GM19463 (cell line): ENCODE data around the gene PGAP6.
"Not testable (repeated sequence)": the region's sequence is repeated elsewhere in the genome, so short reads cannot be mapped to it uniquely, and the experiment has no call there.

ENCODE experiments used
- ATAC-seq: cut with Tn5 transposase; IDR thresholded peaks from one replicate; pipeline ENCODE4 v1.9.1; 2021; ENCODE audit warnings: mild to moderate bottlenecking, moderate library complexity; ENCODE audit not compliant: unreplicated experiment

The PGAP6 gene

GRCh38 chr16:379961-380761, 1.6 kb downstream of the PGAP6 start:
- ATAC-seq = no peak

- ATAC-seq = no peak
These were observed 2.4 kb downstream of the PGAP6 start for GRCh38 chr16:379183-379960.

DNA sequence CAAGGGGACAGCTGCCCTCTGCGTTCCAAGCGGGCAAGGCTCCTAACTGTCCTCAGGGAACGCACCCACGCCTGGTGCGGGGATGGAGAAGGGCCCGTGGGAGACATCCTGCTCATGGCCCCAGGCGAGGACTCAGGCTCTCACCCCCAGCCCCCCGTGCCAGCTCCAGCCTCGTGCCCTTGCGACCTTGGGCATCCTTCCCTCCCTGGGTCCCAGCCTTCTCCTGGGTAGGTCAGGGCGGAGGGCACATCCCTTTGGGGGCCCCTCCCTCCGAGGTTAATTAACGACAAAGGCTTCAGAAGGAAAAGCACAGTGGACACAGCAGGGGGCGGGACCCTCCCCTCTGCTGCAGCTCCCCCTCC, 3.0 kb downstream of the PGAP6 start:
- no peak for ATAC-seq

DNA sequence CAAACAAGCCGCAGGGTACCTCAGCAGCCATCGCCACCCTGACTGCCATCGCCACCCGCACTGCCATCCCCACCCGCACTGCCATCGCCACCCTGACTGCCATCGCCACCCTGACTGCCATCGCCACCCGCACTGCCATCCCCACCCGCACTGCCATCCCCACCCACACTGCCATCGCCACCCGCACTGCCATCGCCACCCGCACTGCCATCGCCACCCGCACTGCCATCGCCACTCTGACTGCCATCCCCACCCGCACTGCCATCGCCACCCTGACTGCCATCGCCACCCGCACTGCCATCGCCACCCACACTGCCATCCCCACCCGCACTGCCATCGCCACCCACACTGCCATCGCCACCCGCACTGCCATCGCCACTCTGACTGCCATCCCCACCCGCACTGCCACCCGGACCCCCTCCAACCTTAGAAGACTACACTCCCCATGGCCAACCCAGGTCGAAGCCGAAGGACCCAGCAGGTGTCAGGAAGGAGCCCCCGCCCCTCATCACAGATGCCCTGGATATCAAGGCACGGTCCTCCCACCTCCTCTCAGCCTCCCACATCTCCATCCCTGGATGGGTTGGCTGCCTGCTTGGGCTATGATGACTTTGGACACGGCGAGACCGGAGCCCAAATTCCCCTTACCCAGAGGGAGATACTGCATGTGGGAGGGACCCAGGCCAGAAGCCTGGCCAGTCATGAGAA, 3.5 kb downstream of the PGAP6 start:
- ATAC-seq = not testable (repeated sequence)

- ATAC-seq = no peak
These were observed 4.3 kb downstream of the PGAP6 start for GRCh38 chr16:377419-377951.

- no peak for ATAC-seq
These were observed 4.9 kb downstream of the PGAP6 start for GRCh38 chr16:376817-377418.

DNA sequence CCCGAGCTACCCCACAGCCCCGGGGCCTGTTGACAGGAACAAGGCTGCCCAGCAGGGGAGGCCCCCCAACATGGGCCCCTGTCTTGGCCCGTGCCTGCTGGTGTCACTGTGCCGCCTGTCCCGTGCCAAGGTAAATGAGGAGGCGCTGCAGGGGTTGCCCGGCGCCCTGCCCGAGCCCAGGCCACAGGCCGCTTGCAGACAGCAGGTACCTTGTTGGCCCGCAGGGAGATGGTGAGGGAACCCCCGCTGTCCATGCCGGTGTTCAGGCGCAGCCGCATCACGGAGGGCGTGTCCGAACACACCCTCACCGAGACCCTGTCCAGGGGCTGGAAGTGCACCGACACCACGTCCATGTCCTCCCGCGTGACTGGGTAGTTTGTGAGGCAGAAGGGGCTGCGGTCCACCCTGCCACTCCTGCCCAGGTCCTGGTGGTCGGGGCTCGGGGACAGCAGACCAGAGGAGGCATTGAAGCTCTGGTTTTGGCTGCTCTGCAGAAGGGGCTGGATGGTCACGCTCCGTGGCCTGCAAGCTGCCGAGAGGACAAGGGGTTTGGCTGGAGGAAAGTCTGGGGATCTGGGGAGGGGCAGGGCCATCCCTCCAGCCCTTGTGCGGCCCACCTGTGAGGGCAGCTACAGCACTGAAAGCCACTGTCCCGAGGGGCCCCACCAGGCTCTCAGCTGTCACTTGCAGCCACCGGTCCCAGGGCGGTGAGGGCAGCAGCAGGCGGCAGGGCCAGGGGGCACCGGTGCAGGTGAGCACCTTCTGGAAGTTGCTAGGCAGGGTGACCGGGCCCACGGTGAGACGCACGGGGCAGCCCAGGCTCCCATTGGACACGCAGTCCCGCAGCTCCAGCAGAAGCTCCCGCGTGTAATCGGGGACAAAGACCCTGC, 5.6 kb downstream of the PGAP6 start:
- ATAC-seq = no peak

GRCh38 chr16:375212-375611, 6.6 kb downstream of the PGAP6 start:
- ATAC-seq = no peak

- no peak for ATAC-seq
These were observed 7.2 kb downstream of the PGAP6 start for GRCh38 chr16:374616-374926.

DNA sequence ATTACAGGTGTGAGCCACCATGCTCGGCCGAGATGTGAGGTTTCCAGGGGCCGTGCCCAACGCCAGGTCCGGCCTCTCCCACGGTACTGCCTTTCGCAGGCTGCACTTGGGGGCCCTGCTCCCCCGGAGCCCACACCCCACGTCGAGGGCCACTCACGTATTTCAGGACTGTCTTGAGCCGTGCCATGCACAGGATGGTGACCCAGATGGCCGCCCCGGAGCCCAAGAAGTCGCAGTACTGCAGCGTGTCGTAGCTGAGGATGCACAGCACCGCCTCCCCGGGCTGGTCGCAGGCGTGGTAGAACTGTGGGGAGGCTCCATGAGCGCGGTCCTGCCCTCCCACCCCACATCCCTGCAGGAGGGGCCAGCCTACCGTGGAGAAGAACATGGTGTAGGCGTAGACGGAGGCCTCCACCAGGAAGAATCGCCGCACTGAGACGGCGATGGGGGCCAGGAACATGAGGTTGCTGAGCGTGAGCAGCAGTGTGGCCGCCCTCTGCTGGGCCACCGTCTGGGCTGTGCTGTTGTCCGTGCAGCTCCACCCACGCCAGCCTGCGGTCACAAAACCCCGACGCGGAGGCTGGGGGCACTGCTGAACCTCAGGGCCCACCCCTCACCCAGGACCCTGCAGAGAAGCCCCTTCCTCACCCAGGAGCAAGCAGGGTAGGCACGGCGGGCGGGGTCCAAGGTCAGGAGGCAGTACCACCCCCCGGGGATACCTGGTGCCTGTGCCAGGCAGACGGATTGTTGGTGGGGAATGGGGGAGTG, 7.7 kb downstream of the PGAP6 start:
- no peak for ATAC-seq

DNA sequence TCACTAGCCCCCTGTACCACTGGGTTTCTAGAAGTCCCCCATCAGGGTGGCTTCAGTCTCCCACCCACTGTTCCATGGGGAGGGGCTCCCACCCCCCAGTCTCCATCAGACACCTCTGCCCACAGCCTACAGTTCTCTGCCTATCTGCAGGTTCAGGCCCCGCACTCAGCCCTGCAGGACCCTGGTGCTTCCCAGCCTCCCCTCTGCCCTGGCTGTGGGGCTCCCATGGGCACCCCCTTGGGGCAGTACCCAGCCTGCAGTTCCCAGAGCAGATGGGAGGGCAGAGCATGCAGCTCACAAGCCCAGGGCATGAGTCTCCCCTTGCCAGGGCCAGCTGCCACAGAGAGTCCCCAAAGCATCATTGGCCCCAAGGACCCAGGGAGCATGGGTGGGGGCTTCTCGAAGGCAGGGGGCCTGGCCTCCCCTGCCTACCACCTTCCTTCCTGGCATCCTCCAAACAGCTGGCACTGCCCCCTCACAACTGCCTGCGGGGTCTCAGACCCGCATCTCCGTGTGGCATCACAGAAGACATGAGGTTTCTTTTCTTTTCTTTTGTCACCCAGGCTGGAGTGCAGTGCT, 8.7 kb downstream of the PGAP6 start:
- ATAC-seq = no peak

DNA sequence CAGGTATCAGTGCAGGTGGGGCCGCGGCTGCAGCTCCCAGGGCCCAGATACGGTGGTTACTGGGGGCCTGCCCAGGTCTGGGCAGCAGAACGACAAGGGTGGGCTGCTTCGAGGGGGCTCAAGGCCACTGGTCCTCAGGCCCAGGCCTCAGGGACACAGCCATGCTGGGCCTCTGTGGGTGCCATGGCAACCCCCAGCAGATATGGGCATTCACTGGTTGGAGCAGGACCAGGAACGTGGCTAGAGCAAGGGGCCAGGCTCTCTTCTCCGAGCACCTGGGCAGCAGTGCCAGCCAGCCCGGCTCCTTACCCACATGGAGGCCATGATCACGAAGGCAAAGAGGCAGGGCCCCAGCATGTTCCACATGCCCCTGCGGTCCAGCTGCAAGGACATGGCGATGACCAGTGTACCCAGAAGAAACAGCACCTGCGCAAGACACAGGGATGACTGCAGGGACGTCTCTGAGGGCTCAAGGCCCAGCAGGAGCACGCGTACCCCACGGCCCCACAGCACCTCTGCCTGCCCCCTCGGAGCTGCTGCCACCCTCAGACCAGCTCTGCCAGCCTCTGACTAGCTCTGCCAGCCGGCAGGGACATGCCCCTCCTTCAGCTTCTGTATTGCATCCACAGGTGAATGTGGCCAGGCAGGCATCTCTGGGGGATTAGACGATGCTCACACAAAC, 9.3 kb downstream of the PGAP6 start:
- ATAC-seq = no peak

- ATAC-seq = no peak
These were observed 10.1 kb downstream of the PGAP6 start for GRCh38 chr16:371515-372301.

GRCh38 chr16:370979-371514, 10.7 kb downstream of the PGAP6 start:
- ATAC-seq = no peak

DNA sequence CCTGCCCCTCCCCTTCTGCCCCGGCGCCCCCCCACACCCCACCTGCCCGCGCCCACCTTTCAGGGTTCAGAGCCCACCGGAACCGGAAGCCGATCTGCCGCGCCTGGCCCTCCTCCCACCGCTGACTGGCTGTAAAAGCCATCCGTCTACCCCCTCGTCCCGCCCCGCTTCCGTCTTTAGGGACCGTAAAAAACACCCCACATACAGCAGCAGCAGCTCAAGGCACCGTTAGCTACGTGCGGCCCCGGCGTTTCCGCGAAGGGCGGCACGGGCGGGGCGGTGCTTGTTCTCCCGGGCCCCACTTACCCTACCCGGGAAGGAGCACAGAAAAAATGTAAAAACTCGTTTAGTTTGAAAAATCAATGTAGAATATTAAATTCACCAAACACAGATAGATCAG, 11.3 kb downstream of the PGAP6 start, which contains the start of gene MRPL28:
Gene MRPL28 (minus strand): TSS at position 96 of the 400 bp plus-strand sequence. CDS start 320 bp downstream, outside the sequence.
- peak; percentile 88 for ATAC-seq

DNA sequence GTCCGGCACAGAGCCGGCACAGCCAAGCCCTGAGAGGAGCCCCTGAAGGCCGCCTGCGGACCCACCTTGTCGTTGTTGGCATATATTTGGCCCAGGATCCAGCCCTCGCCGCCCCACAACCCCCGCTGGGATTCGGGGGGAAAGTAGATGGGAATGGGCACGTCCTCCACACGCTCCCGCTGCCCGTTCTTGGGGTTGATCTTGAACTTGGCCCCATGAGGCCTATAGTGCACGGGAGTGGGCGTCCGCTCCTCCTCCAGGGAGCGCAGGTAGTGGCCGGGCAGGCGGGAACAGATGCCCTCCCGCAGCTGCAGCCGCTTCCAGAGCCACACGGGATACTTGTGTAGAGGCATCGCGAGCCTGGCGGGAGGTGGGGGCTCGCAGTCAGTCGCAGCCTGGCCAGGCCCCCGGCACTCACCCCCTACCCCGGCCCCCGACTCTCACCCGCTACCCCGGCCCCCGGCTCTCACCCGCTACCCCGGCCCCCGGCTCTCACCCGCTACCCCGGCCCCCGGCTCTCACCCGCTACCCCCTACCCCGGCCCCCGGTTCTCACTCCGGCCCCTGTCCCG, 11.8 kb downstream of the PGAP6 start:
- ATAC-seq = no peak

DNA sequence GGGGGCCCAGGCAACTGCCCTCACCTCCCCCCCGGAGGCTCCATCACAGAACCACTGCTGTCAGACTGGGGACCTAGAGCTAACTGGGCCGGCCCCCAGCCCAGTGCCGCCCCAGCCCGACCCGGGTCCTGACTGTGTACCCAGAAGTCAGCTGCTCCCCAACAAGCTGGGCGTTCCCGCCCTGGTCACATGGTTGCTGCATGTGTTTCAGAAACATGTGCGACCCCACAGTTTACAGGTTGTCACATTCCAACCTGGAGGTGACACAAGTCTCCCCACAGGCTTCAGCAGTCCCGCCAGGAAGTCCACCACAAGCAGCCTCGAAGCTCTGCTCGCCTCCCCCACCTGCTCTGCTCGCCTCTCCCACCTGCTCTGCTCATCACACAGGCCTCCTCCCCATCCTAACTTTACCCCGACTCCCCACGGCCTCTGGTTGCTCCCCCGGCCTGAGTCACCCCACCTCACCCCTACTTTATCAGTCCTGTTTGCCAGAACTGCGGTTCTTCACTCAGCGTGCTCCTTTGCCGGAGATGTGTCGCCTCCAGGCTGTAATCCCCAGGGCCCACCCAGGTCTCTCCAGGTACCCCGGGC, 12.4 kb downstream of the PGAP6 start:
- ATAC-seq = no peak
